Skin of body (tissue), 2 donors: ENCODE measurements around the gene NEK9. TPM values are rescaled to one million over a fixed set of nuclear protein-coding genes. Genes with fewer than 3 reads are reported as not detected.
"Not testable (repeated sequence)": the region's sequence is repeated elsewhere in the genome, so short reads cannot be mapped to it uniquely, and the experiment has no call there.

Source experiments
- DNase-seq: peaks from one replicate; lab custom pipeline; 2025; lab: John Stamatoyannopoulos, UW
- total RNA-seq: library from RNA; depleted of rRNA; stranded (reverse); fragments of >200 nt; gene quantifications from one replicate; pipeline ENCODE4 v1.2.3, GENCODE V29; 2014

Gene NEK9
- total RNA-seq, result 53.5 TPM

- DNase-seq, result peak; percentile 83
Observed at GRCh38 chr14:75126679-75127473, at the start of gene NEK9. TSS of gene NEK9 (minus strand) at chr14:75127048. CDS start at chr14:75126921, 127 bp downstream.

GRCh38 chr14:75176142-75176820, 49.4 kb upstream of the NEK9 start, which contains the start of gene TMED10:
TSS of gene TMED10 (minus strand) at chr14:75176612. CDS start at chr14:75176579, 33 bp downstream.
- peak; percentile 96 for DNase-seq

GRCh38 chr14:75175677-75176141, 48.9 kb upstream of the NEK9 start:
- peak; percentile 5 for DNase-seq

DNA sequence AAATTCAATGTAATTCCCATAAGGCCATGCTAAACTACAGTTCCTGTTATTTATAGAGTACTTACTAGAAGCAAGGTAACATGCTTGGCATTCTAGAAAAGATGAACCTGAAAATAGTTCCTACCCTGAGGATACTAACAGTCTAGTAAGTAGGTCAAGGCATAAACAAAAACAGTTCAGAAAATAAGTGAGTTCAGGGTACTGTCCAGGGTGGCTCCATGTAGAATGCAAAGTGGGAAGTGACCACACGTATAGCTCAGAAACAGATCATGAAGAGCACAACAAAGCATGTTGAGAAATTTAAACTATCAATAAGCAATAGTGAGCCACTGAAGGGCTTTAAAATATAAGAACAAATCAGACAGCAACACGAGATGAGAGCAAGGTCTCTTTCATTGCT, 47.2 kb upstream of the NEK9 start:
- no peak for DNase-seq

GRCh38 chr14:75170772-75171171, 43.9 kb upstream of the NEK9 start:
- no peak for DNase-seq

DNA sequence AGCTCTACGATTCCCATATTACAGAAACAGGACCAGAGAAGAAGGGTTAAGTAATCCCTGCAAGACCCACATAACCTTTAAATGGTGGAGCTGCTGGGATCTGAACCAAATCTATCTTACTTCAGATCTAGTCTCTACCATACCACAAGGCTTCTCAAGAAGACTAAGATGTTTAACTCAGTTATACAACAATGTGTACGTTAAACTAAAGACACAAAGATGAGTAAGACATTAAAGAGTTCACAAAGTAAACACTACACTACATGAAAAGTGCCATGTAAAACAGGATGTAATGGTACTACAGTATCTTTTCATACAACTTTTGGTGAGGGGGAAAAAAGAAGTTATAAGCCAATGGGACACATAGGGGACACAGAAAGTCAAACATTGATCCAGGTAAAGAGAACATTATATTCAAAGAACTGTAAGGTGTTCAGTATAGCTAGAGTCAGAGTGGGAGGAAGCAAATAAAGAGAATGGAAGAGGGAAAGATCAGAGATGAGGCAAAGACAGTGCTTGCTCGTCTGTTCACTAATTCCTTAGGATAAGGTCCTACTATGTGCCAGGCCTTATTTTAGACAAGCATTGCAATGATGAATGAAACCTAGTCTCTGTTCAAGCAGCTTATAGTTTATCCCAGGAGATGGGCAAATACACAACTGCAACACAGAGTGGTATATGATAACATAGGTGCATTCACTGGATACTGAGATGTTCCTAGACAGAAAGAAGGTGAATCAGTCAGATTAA, 41.9 kb upstream of the NEK9 start:
- no peak for DNase-seq

DNA sequence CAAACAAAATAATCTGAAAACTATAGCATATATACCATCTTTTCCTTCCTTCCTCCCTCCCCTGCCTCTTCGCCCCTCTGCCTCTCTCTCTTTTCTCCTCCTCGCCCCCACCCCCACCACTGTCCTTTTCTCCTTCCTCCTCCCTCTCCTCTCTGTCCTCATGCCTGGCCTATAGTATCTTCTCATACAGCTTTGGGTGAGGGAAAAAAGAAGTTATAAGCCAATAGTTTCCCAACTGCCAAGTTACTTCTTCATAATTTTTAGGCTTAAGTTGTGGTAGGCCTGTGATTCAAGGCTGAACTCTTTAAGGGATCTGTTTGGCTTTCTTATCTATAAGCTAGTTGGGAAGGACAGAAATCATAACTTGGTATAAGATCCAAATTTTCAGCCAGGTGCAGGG, 40.5 kb upstream of the NEK9 start:
- no peak for DNase-seq

DNA sequence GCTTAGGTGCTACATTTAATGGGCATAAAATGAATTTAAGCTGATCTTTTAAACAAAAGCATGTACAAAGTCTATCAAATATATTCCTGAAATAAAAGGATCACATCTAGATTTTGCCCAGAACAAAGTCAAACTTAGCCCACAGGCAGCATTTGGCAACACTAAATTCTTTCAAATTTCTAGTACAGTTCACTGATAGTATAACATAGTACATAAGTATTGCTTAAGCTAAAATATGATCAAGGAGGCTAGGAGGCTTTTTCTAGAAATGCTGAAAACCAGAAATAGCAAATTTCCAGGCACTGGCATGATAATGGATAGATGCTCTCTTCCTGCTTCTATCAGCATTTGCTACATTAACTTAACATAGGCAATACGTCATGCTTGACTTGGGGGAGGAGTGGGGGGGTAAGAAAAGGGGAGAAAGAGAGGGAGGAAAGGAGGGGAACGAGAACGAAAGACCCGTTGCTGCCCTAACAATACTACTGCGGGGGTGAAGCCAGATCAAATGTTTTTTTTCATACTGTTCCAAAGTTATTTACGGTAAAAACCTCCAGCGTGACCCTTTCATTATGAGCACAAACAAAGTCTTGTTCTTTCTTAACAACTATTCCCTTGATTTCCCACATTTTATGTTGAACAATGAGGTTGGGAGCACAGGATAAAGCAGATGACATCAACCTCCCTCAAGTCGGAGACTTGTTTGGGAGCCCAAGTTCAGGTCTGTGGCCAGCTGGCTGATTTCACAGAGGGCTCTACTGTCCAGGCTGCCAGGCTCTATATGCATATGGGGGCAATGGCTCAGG, 38.9 kb upstream of the NEK9 start:
- DNase-seq, result no peak

- no peak for DNase-seq
Observed at GRCh38 chr14:75164809-75165208, 38.0 kb upstream of the NEK9 start.

DNA sequence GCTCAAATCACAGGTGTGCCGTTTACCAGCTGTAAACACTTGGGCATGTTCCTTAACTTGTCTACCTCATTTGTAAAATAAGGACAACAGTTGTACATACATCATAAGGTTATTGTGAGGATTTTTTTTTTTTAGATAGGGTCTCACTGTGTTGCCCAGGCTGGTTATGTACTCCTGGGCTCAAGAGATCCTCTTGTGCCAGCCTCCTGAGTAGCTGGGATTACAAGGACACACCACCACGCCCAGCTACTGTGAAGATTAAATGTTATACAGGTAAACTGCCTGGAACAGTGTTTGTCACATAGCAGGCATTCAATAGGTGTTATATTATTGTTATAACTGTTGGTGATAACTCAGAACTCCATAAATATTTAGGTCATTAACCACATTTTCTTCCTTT, 36.8 kb upstream of the NEK9 start:
- DNase-seq, result no peak

- no peak for DNase-seq
Observed at GRCh38 chr14:75162631-75163030, 35.8 kb upstream of the NEK9 start.

DNA sequence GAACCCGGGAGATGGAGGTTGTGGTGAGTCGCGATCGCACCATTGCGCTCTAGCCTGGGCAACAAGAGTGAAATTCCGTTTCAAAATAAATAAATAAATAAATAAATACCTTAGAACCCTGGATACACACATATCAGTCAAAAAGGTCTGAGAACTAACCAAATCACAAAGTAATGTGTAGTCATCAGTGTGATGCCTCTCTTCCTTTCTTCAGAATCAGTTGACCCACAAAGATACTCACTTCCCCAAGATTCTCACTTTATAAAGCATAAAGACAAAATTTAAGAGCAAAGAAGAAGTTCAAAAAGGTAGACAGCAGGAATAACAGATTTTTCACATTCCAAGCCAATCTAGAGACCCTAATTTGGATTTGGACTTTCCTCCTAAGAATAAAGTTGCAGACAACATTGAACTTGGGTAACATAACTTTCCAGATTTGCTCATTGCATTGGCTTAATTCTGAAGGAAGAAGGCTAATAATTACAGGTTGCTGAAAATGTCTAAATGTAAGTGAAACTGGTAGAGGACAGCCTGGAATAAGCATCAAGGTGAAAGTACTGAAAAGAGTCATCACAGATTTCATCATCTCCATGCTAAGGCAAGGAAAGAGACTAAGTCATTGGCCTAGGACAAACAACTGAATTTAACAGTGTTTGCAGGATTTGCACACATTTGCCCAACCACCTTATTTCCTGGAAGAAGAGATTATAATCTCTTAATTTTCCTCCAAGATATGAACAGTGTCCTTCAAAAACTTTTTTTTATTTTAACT, 32.2 kb upstream of the NEK9 start:
- DNase-seq, result no peak

DNA sequence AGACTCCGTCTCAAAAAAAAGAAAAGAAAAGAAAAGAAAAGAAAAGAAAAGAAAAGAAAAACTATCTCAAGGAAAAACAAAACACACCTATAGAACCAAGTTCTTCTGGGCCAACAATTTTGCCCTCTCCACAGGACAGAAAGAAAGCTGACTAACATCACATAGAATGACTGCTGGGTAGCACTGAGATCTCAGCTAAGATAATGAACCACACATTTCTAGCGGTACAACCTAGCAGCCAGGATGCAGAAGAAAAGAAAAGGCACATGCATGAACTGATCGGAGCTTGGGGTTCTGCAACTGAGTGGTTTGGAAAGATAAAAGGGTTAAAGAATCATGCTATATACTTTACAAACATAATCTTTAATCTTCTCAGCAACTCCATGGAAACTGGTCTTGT, 30.1 kb upstream of the NEK9 start:
- no peak for DNase-seq

DNA sequence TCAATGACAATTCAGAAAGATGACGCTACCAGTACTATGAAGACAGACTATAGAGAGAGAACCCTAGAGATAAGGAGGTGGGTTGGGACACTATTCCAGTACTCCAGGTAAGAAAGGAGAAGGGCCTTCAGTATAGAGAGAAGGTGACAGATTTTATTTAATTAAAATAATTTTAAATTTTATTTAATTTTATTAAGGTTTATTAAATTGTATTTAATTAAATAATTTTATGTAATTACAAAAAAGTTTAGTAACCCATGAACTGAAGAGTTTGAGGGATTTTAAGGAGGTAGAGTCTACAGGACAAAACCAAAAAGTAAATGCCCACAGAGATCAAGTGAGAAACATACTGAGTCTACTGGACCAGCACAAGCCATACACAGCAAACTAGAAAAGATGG, 29.3 kb upstream of the NEK9 start:
- DNase-seq, result no peak

DNA sequence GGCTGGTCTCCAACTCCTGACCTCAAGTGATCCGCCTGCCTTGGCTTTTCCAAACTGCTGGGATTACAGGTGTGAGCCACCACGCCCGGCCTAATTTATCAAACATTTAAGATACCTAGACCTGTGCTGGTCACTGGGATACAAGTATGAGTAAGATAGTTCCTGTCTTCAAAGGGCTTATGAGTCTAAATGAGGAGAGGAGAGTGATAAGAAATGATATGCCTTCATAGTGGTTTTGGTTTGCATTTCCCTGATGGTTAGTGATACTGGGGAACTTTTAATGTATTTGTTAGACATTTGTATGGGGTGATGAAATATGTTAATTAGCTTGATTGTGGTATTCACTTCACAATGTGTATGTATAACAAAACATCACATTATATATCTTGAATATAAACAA, 28.3 kb upstream of the NEK9 start:
- DNase-seq, result no peak

- no peak for DNase-seq
Observed at GRCh38 chr14:75153295-75153694, 26.4 kb upstream of the NEK9 start.

- no peak for DNase-seq
Observed at GRCh38 chr14:75151851-75152250, 25.0 kb upstream of the NEK9 start.

- not testable (repeated sequence) for DNase-seq
Observed at GRCh38 chr14:75150637-75151036, 23.8 kb upstream of the NEK9 start.

GRCh38 chr14:75150150-75150549, 23.3 kb upstream of the NEK9 start:
- DNase-seq, result no peak

- peak; percentile 54 for DNase-seq
Observed at GRCh38 chr14:75147423-75148071, 20.7 kb upstream of the NEK9 start.
